Tibial nerve (tissue), 4 donors: ENCODE measurements around the gene ADGB.

Experiments used
- CTCF ChIP-seq, 5 experiments: fragments of 200-600 bp in 3 of 5; fragments of 450-650 bp in 2 of 5; sonication (generic) in 3 of 5; IDR thresholded peaks; one replicate each; pipeline ENCODE4 v1.5.1; 2016 to 2019; ENCODE audit warnings: antibody characterized with exemption in 5 of 5, mild to moderate bottlenecking in 3 of 5, moderate library complexity in 2 of 5
- EP300 ChIP-seq, 2 donors: sonication (generic); formaldehyde crosslinking; IDR thresholded peaks; one replicate each; pipeline ENCODE4 v1.6.1; 2017; ENCODE audit warnings: antibody characterized with exemption in 2 of 2, mild to moderate bottlenecking in 1 of 2

GRCh38 chr6:146679386-146679785 lies 80.6 kb downstream of the ADGB start:
- TF ChIP-seq CTCF (IDR thresholded peaks at IDR 0.05) (no peak), EP300 (IDR thresholded peaks at IDR 0.05) (no peak)
